NOMO-1 treated with DMSO at 0.1 percent for 48 hours (cell line): Measurements from ENCODE around the gene CHSY3.

Experiments used
- DNase-seq: peaks from one replicate; lab custom pipeline; 2025; ENCODE audit not compliant: unreplicated experiment; lab: John Stamatoyannopoulos, UW

Gene CHSY3

GRCh38 chr5:130090569-130091270, 186.5 kb downstream of the CHSY3 start:
- no peak for DNase-seq

GRCh38 chr5:130092991-130093390, 188.7 kb downstream of the CHSY3 start:
- DNase-seq = no peak

- no peak for DNase-seq
Measured at GRCh38 chr5:130096483-130096882, 192.2 kb downstream of the CHSY3 start.

- no peak for DNase-seq
Measured at GRCh38 chr5:130099008-130099407, 194.7 kb downstream of the CHSY3 start.

- DNase-seq = no peak
Measured at GRCh38 chr5:130102375-130102774, 198.1 kb downstream of the CHSY3 start.

GRCh38 chr5:130102960-130103359, 198.7 kb downstream of the CHSY3 start:
- DNase-seq = no peak

- no peak for DNase-seq
Measured at GRCh38 chr5:130104895-130105688, 200.8 kb downstream of the CHSY3 start.

GRCh38 chr5:130106480-130106879, 202.2 kb downstream of the CHSY3 start:
- no peak for DNase-seq

- DNase-seq = peak; percentile 59
Measured at GRCh38 chr5:130109152-130109551, 204.9 kb downstream of the CHSY3 start.

GRCh38 chr5:130110328-130110727, 206.1 kb downstream of the CHSY3 start:
- DNase-seq = no peak

GRCh38 chr5:130111746-130112145, 207.5 kb downstream of the CHSY3 start:
- no peak for DNase-seq

- DNase-seq = no peak
Measured at GRCh38 chr5:130112246-130112645, 208.0 kb downstream of the CHSY3 start.

GRCh38 chr5:130115686-130116085, 211.4 kb downstream of the CHSY3 start:
- no peak for DNase-seq

- DNase-seq = no peak
Measured at GRCh38 chr5:130116462-130116861, 212.2 kb downstream of the CHSY3 start.

GRCh38 chr5:130116972-130117371, 212.7 kb downstream of the CHSY3 start:
- no peak for DNase-seq

GRCh38 chr5:130126746-130127145, 222.5 kb downstream of the CHSY3 start:
- no peak for DNase-seq

GRCh38 chr5:130135506-130135905, 231.2 kb downstream of the CHSY3 start:
- no peak for DNase-seq

- no peak for DNase-seq
Measured at GRCh38 chr5:130136300-130136699, 232.0 kb downstream of the CHSY3 start.

- DNase-seq = no peak
Measured at GRCh38 chr5:130137681-130138080, 233.4 kb downstream of the CHSY3 start.

- no peak for DNase-seq
Measured at GRCh38 chr5:130138406-130139045, 234.3 kb downstream of the CHSY3 start.

- DNase-seq = no peak
Measured at GRCh38 chr5:130141659-130142320, 237.5 kb downstream of the CHSY3 start.
